ENCODE measurements around the gene LHFPL2. TPM values are rescaled to one million over a fixed set of nuclear protein-coding genes. Genes with fewer than 3 reads are reported as not detected.

The LHFPL2 gene
- total and polyA plus RNA-seq, 3 donors from 2014 or later: 24.8 to 48.6 (median 42.8) TPM

DNA sequence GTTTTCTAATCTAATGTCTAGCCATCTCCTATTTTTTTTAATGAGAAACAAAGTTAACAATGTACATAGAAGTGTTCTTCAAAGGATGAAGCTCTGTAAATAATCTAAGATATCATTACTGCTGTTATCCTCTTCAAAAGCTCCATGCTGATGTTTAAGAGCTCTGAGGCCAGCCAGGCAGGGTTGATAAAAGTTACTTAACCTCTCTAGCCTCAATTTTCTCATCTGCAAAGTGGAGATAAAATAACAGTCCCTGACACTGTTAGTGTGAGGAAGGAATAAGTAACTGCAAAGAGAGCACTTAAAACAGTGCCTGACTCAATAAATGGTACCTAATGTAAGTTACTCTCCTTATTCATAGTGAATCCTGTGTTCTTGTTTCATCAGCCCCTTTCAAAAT, 60.1 kb downstream of the LHFPL2 start:
- DNase-seq: no peak
- TF ChIP-seq, protein P1, sequence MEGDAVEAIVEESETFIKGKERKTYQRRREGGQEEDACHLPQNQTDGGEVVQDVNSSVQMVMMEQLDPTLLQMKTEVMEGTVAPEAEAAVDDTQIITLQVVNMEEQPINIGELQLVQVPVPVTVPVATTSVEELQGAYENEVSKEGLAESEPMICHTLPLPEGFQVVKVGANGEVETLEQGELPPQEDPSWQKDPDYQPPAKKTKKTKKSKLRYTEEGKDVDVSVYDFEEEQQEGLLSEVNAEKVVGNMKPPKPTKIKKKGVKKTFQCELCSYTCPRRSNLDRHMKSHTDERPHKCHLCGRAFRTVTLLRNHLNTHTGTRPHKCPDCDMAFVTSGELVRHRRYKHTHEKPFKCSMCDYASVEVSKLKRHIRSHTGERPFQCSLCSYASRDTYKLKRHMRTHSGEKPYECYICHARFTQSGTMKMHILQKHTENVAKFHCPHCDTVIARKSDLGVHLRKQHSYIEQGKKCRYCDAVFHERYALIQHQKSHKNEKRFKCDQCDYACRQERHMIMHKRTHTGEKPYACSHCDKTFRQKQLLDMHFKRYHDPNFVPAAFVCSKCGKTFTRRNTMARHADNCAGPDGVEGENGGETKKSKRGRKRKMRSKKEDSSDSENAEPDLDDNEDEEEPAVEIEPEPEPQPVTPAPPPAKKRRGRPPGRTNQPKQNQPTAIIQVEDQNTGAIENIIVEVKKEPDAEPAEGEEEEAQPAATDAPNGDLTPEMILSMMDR (IDR thresholded peaks at IDR 0.05): no peak
- no peak for TF ChIP-seq POLR2A (IDR thresholded peaks at IDR 0.05)
- no peaks in the 10 kb centered on the region for H3K27me3 ChIP-seq
- no peak overlapping the region for H3K4me3 ChIP-seq
- H3K9me3 ChIP-seq: no peaks in the 10 kb centered on the region
- H3K36me3 ChIP-seq (ENCODE audit: low read depth, missing control alignments): no peaks in the 10 kb centered on the region
- H3K27ac ChIP-seq: no peak overlapping the region
- intact Hi-C loops (cut with DNase I; ENCODE audit: low total_unique reads): no loop called here
- peaks cover 21% of the 10 kb centered on the region for H3K4me1 ChIP-seq

DNA sequence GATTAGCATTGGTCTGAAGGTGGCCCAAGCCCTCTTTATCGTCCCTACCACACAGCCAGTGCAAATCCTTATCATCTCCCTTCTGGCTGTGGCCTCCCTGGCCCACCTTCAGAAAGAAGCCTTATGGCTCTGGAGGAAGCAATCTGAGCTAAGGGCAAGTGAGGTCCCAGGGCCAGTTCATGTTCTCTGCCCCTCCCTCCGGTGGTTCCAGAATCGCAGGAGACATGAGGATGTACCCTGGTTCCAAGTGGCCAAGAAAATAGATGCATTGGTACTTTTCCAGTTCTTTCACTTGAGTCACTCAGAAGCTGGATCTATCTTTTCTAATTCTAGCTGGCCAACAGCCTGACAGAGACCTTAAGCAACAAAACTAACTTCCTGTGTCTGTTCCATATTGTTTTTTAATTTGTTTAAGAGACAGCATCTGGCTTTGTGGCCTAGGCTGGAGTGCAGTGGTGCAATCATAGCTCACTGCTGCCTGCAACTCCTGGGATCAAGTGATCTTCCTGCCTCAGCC, 60.7 kb downstream of the LHFPL2 start:
- peaks cover 16% of the 10 kb centered on the region for H3K4me1 ChIP-seq
- H3K9me3 ChIP-seq: no peaks in the 10 kb centered on the region
- no peaks in the 10 kb centered on the region for H3K27me3 ChIP-seq
- intact Hi-C loops (cut with DNase I; ENCODE audit: low total_unique reads): no loop called here
- H3K36me3 ChIP-seq (ENCODE audit: low read depth, missing control alignments): no peaks in the 10 kb centered on the region
- no peak for DNase-seq
- H3K4me3 ChIP-seq: no peak overlapping the region
- WGBS, 2 donors: 52 to 61% methylated on average over 3 of the region's 3 CpGs
- TF ChIP-seq, protein P1 (IDR thresholded peaks at IDR 0.05): no peak
- TF ChIP-seq POLR2A (IDR thresholded peaks at IDR 0.05): no peak
- H3K27ac ChIP-seq: no peak overlapping the region

DNA sequence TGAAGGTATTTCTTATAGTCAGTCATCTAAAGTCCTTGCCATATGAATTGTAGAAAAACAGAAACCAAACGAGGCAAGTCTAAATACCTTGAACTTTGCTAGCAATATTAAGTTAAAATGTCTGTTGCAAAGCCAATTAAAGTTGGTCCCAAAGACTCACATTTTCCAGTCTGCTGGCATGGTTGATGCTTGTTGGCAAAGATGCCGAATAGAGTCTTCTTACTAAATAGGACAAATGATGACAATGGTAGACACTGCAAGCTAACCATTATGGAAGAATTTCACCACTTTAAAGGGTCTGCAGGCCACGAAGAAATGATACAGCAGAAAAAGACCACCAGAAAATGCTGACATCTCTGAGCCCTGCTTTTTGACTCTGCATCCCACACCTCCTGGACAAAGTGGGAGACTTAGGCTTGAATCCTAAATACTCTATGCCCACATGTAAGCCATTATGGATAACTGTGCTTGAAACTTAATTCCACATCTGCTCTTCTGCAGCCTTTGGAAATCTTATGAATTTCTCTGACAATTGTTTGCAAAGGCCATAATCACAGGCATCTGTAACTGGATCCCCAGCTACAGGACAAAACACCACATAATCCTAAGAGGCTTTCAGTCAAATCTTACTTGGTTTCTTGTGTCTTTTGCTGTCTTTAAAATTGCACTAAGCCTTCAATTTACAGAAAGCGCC, 61.3 kb downstream of the LHFPL2 start:
- 65 to 82% methylated on average over 4 of the region's 4 CpGs for WGBS, 2 donors
- no peak for DNase-seq
- Histone ChIP-seq H3K36me3 (ENCODE audit: low read depth, missing control alignments) (no peaks in the 10 kb centered on the region), H3K9me3 (no peaks in the 10 kb centered on the region), H3K27ac (no peak overlapping the region), H3K27me3 (no peaks in the 10 kb centered on the region), H3K4me3 (no peak overlapping the region), H3K4me1 (peaks cover 15% of the 10 kb centered on the region)
- TF ChIP-seq, protein P1 (IDR thresholded peaks at IDR 0.05): no peak
- no peak for TF ChIP-seq POLR2A (IDR thresholded peaks at IDR 0.05)
- intact Hi-C loops (cut with DNase I; ENCODE audit: low total_unique reads): no loop called here

DNA sequence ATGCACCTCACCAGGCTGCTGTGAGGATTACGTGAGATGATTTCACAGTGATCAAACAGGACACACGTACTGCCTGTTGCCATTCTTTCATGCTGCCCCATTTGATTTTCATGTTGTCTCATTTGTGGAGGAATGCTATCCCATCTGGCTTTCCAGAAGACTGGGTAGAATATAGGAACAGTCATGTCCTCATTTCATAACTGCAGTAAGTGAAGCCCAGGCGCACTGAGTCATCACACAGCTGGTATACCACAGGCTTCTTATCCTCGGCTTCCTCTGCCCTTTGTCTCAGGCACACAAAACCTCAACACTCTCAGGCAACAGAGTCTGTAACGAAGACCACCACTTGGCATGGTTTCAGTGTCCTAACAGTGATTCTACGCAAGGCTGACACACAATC, 62.3 kb downstream of the LHFPL2 start:
- DNase-seq: no peak
- Histone ChIP-seq H3K27me3 (no peaks in the 10 kb centered on the region), H3K27ac (no peak overlapping the region), H3K4me1 (peaks cover 7% of the 10 kb centered on the region), H3K36me3 (ENCODE audit: low read depth, missing control alignments) (no peaks in the 10 kb centered on the region), H3K4me3 (no peak overlapping the region), H3K9me3 (no peaks in the 10 kb centered on the region)
- TF ChIP-seq, protein P1 (IDR thresholded peaks at IDR 0.05): no peak
- no peak for TF ChIP-seq POLR2A (IDR thresholded peaks at IDR 0.05)
- 88 to 93% methylated on average over 6 of the region's 6 CpGs for WGBS, 2 donors
- intact Hi-C loops (cut with DNase I; ENCODE audit: low total_unique reads): no loop called here

DNA sequence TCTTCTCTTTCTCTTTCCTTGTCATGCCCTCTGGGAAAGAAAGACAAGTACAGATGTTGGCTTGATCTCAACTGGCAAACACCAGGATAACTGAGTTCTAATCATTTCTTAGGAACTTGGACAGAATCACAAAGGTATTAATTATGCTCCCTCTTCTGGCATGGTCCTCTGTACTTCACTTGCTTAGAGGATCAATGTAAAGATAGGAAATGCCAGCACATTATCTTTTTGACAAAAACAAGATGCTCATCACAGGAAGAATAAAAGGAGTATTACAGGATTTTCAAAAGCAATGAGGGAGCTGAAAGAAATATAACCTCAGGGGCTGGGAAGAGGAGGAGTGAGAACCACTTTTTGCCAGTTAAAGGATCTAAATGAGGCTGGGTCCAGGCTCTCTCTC, 70.6 kb downstream of the LHFPL2 start:
- DNase-seq: no peak
- peaks cover 27% of the 10 kb centered on the region for H3K4me1 ChIP-seq
- no peak for TF ChIP-seq POLR2A (IDR thresholded peaks at IDR 0.05)
- TF ChIP-seq, protein P1 (IDR thresholded peaks at IDR 0.05): no peak
- no peaks in the 10 kb centered on the region for H3K27me3 ChIP-seq
- H3K9me3 ChIP-seq: no peaks in the 10 kb centered on the region
- H3K4me3 ChIP-seq: no peak overlapping the region
- no peaks in the 10 kb centered on the region for H3K36me3 ChIP-seq (ENCODE audit: low read depth, missing control alignments)
- H3K27ac ChIP-seq: peak overlapping the region in 1 of 2 donors; percentile 10
- intact Hi-C loops (cut with DNase I; ENCODE audit: low total_unique reads): no loop called here

Measured in testis (tissue), 3 donors.